ENCODE data around the gene GLB1L2.
A peak's percentile ranks its signal among the peaks of the same experiment; 100 is the strongest.

Gene GLB1L2

DNA sequence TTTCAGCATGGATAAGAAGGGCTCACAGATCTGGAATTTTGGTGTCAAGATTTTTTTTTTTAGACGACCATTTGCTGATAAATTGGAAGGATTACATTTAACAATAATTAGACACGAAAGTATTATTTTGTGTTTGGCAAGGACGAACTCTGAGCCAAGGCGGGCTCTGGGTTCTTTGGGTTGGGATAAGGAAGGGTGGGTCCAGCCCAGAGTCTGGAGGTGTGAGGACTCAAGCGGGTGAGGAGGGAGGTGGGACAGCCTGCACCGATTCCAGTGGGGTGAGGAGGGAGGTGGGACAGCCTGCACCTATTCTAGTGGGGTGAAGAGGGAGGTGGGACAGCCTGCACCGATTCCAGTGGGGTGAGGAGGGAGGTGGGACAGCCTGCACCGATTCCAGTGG lies 76.1 kb downstream of the GLB1L2 start:
- DNase-seq = no peak

- no peak for DNase-seq
These were observed 78.0 kb downstream of the GLB1L2 start for GRCh38 chr11:134409552-134410429.

DNA sequence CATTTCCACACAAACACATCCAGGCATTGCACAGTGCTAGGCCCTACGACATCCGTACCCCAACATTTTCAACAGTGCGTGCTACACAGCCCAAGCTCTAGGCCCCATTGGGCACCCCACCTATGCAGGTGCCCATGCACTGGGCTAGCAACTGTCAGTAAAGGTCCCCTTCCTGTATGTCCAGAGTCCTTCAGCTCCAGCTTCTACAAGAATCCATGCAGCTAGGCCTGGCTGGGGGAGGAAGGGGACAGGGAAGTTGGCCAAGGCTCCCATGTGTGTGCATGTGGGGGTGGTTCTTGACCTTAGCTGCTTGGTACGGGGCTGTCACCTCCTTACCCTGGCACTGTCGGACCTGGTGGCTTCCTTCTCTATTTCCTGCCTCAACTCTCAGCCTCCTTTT lies 79.0 kb downstream of the GLB1L2 start:
- DNase-seq = no peak

- peak; percentile 40 for DNase-seq
These were observed 80.6 kb downstream of the GLB1L2 start, which contains the start of gene B3GAT1 for GRCh38 chr11:134412203-134413042. B3GAT1 (minus strand) TSS chr11:134412242; CDS start chr11:134387659, 24,583 bp downstream.

- DNase-seq = no peak
These were observed 81.4 kb downstream of the GLB1L2 start for GRCh38 chr11:134413043-134413825.

DNA sequence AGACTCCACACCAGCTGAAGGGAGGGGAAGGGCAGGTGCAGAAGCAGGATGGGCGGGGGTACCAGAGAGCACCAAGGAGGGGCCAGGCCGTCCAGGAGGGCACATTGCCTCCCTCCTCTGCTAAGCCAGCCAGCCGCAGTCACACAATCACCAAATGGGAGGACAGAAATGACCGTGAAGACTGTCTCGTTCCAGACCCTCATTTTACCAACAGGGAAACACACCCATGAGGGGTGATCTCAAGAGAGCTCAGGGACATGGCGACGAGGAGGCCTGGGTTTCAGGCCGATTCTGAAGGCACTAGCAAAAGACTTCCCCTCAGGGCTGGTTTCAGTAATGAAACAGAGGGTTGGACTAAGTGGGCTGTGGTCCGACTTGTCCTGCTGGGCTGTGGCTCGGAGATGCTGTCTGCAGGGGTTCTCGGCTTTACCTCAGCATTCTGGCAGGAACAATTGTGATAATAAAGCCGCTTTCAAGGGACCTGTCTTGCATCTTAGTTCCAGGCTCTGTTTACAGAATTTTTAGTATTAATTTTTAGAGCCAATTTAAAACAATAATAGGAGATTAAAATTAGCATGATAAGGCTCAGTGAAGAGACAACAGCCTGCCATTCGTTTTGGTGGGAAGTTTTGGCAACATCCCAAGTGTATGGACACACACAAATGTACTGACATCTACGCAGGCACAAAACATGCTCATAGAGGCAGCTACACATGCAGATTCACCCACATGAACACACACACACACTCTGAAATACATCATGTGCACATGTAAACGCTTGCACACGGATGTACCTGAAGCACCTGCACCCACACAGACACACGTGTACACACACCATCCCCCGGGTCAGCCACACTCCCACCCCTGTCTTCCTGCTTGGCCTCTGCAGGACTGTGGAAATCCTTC lies 82.3 kb downstream of the GLB1L2 start:
- no peak for DNase-seq

- DNase-seq = no peak
These were observed 83.3 kb downstream of the GLB1L2 start for GRCh38 chr11:134414766-134415765.

DNA sequence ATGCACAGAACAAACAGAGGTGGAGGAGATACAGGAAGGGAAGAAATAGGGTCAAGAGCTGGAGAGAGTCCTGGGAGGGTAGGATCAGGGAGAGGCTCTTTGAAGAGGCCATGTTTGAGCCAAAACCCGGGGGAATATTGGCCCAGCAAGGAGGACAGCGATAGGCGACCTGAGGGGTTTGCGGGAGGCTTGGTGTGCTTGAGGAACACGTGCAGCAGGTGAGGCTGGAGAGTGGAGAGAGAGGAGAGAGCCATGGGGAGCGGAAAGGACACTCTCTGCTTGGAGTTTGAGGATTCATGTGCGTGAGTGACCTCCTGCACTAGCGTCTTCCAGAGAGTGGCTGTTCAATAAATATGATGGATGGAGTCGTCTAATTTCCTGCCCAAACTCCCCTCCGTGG lies 84.9 kb downstream of the GLB1L2 start:
- DNase-seq = no peak

- no peak for DNase-seq
These were observed 86.4 kb downstream of the GLB1L2 start for GRCh38 chr11:134417871-134418840.

DNA sequence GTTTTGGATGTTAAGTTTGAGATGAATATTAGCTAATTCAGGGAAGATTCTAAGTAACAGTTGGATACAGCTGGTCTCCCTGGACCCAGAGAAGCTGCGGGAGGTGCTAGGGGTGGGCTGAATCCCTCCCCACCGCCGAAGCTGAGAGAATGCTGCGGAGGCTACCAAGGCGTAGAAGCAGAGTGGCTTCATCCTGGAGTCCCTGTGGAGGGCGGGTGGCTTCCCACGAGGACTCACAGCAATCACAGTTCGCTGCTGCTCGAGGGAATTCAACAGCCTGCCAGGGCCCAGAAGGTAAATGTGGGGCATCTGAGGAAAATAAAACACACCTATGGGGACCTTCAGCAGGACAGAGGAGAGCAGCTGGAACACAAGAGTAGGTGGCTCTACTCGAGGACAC lies 91.3 kb downstream of the GLB1L2 start:
- DNase-seq = no peak

DNA sequence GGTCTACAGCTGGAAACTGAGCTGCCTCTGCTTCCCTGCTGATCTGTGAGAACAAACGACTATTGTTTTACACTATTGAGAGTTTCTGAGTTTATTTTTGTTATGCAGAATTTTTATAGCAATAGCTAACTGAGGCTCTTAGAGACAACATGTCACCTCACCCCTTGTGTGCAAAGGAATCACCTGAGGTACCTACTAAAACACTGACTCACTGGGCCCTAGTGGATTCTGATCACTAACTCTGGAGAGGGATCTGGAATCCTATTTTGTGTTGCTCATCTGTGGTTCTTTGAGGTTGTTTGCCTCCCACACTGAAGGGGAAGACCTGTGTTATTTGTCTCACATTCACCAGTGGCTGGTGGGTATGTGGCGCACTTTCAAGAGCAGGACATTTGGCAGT lies 93.6 kb downstream of the GLB1L2 start:
- no peak for DNase-seq

Data from stimulated activated CD4-positive, alpha-beta T cell treated with anti-CD3 and anti-CD28 coated beads, Interleukin-15, amount 100 ng/mL, for 24 hours (primary cell).